Neuron (in vitro differentiated cells): ENCODE data around the gene MARVELD2.
"Not testable (repeated sequence)": the region's sequence is repeated elsewhere in the genome, so short reads cannot be mapped to it uniquely, and the experiment has no call there.

Source experiments
- H2AFZ ChIP-seq: one replicate; pipeline ENCODE4 v1.6.1; 2013; ENCODE audit warnings: low read depth, mild to moderate bottlenecking, inconsistent platforms, low read length, moderate library complexity
- H3K27me3 ChIP-seq: one replicate; pipeline ENCODE4 v1.6.1; 2013; ENCODE audit warnings: low read length; ENCODE audit not compliant: insufficient read depth
- H3K36me3 ChIP-seq: one replicate; pipeline ENCODE4 v1.6.1; 2013; ENCODE audit warnings: low read length; ENCODE audit not compliant: insufficient read depth
- H3K4me1 ChIP-seq: one replicate; pipeline ENCODE4 v1.6.1; 2013; ENCODE audit warnings: low read length; ENCODE audit not compliant: insufficient read depth
- H3K4me3 ChIP-seq: 2 replicates; pipeline ENCODE4 v1.5.1; 2013; ENCODE audit warnings: mild to moderate bottlenecking, low read length, moderate library complexity
- H3K9me3 ChIP-seq: one replicate; pipeline ENCODE4 v1.6.1; 2013; ENCODE audit warnings: low read length

MARVELD2 gene

GRCh38 chr5:69462170-69462569 is 47.3 kb downstream of the MARVELD2 start:
- H3K4me1 ChIP-seq: no peaks in the 10 kb centered on the region

GRCh38 chr5:69466375-69466774 is 51.5 kb downstream of the MARVELD2 start:
- not testable (repeated sequence) for H3K36me3 ChIP-seq, H3K4me1 ChIP-seq, H3K27me3 ChIP-seq, H3K4me3 ChIP-seq, H3K9me3 ChIP-seq, H2AFZ ChIP-seq

More at GRCh38 chr5:69462170-69462569, 47.3 kb downstream of the MARVELD2 start:
- Histone ChIP-seq H3K27me3 (no peaks in the 10 kb centered on the region), H3K9me3 (no peaks in the 10 kb centered on the region), H2AFZ (no peak overlapping the region), H3K36me3 (no peaks in the 10 kb centered on the region), H3K4me3 (no peak overlapping the region)

- Histone ChIP-seq H3K36me3 (no peaks in the 10 kb centered on the region), H3K4me3 (no peak overlapping the region), H3K4me1 (no peaks in the 10 kb centered on the region), H2AFZ (no peak overlapping the region), H3K27me3 (no peaks in the 10 kb centered on the region), H3K9me3 (no peaks in the 10 kb centered on the region)
These were observed 52.7 kb downstream of the MARVELD2 start for GRCh38 chr5:69467442-69468225.

GRCh38 chr5:69468631-69469030 is 53.7 kb downstream of the MARVELD2 start:
- Histone ChIP-seq H3K4me1 (no peaks in the 10 kb centered on the region), H3K27me3 (no peaks in the 10 kb centered on the region), H3K4me3 (no peak overlapping the region), H3K36me3 (no peaks in the 10 kb centered on the region), H2AFZ (no peak overlapping the region), H3K9me3 (no peaks in the 10 kb centered on the region)

- not testable (repeated sequence) for H3K27me3 ChIP-seq, H3K4me3 ChIP-seq, H3K36me3 ChIP-seq, H3K4me1 ChIP-seq, H3K9me3 ChIP-seq, H2AFZ ChIP-seq
These were observed 56.6 kb downstream of the MARVELD2 start for GRCh38 chr5:69471516-69471915.

- not testable (repeated sequence) for H3K27me3 ChIP-seq, H3K9me3 ChIP-seq, H3K4me1 ChIP-seq, H2AFZ ChIP-seq, H3K36me3 ChIP-seq, H3K4me3 ChIP-seq
These were observed 57.7 kb downstream of the MARVELD2 start for GRCh38 chr5:69472535-69473143.

- Histone ChIP-seq H3K27me3 (no peaks in the 10 kb centered on the region), H2AFZ (no peak overlapping the region), H3K4me1 (no peaks in the 10 kb centered on the region), H3K36me3 (no peaks in the 10 kb centered on the region), H3K4me3 (no peak overlapping the region), H3K9me3 (no peaks in the 10 kb centered on the region)
These were observed 62.3 kb downstream of the MARVELD2 start for GRCh38 chr5:69477170-69477569.

GRCh38 chr5:69478296-69478695 is 63.4 kb downstream of the MARVELD2 start:
- not testable (repeated sequence) for H3K27me3 ChIP-seq, H3K4me3 ChIP-seq, H3K9me3 ChIP-seq, H3K4me1 ChIP-seq, H2AFZ ChIP-seq, H3K36me3 ChIP-seq

GRCh38 chr5:69484891-69485290 is 70.0 kb downstream of the MARVELD2 start:
- H3K4me1 ChIP-seq: no peaks in the 10 kb centered on the region
- H3K9me3 ChIP-seq: no peaks in the 10 kb centered on the region
- no peaks in the 10 kb centered on the region for H3K36me3 ChIP-seq
- peaks cover 11% of the 10 kb centered on the region for H3K27me3 ChIP-seq
- no peak overlapping the region for H2AFZ ChIP-seq
- no peak overlapping the region for H3K4me3 ChIP-seq

- peaks cover 16% of the 10 kb centered on the region for H3K27me3 ChIP-seq
- no peaks in the 10 kb centered on the region for H3K4me1 ChIP-seq
- no peaks in the 10 kb centered on the region for H3K36me3 ChIP-seq
- no peak overlapping the region for H3K4me3 ChIP-seq
- H3K9me3 ChIP-seq: no peaks in the 10 kb centered on the region
- no peak overlapping the region for H2AFZ ChIP-seq
These were observed 70.6 kb downstream of the MARVELD2 start for GRCh38 chr5:69485471-69485870.

GRCh38 chr5:69489246-69489645 is 74.3 kb downstream of the MARVELD2 start:
- no peaks in the 10 kb centered on the region for H3K36me3 ChIP-seq

GRCh38 chr5:69491027-69491426 is 76.1 kb downstream of the MARVELD2 start:
- peaks cover 8% of the 10 kb centered on the region for H3K4me1 ChIP-seq
- H2AFZ ChIP-seq: no peak overlapping the region
- H3K27me3 ChIP-seq: peaks cover 59% of the 10 kb centered on the region
- H3K9me3 ChIP-seq: no peaks in the 10 kb centered on the region
- no peaks in the 10 kb centered on the region for H3K36me3 ChIP-seq
- no peak overlapping the region for H3K4me3 ChIP-seq

More at GRCh38 chr5:69489246-69489645, 74.3 kb downstream of the MARVELD2 start:
- Histone ChIP-seq H3K9me3 (no peaks in the 10 kb centered on the region), H3K4me1 (peaks cover 8% of the 10 kb centered on the region), H3K4me3 (no peak overlapping the region), H2AFZ (no peak overlapping the region), H3K27me3 (peaks cover 51% of the 10 kb centered on the region)

GRCh38 chr5:69491838-69492390 is 77.0 kb downstream of the MARVELD2 start:
- Histone ChIP-seq H2AFZ (peak overlapping the region; percentile 92), H3K4me3 (peak overlapping the region; percentile 52), H3K27me3 (peaks cover 59% of the 10 kb centered on the region), H3K9me3 (no peaks in the 10 kb centered on the region), H3K4me1 (peaks cover 8% of the 10 kb centered on the region), H3K36me3 (no peaks in the 10 kb centered on the region)
